Bone marrow (tissue), 2 donors: ENCODE data around the gene ADCY2.

ENCODE experiments used
- DNase-seq, 2 donors: peaks; one replicate each; lab custom pipeline; 2025; lab: John Stamatoyannopoulos, UW

ADCY2 gene

GRCh38 chr5:7745882-7746610, 350.1 kb downstream of the ADCY2 start:
- peak in 1 of 2 donors; percentile 11 for DNase-seq

- no peak for DNase-seq
Measured at GRCh38 chr5:7747728-7748127, 351.8 kb downstream of the ADCY2 start.

GRCh38 chr5:7749626-7750025, 353.7 kb downstream of the ADCY2 start:
- no peak for DNase-seq

GRCh38 chr5:7751874-7752273, 355.9 kb downstream of the ADCY2 start:
- no peak for DNase-seq

- no peak for DNase-seq
Measured at GRCh38 chr5:7753181-7753580, 357.2 kb downstream of the ADCY2 start.

- DNase-seq: peak in 1 of 2 donors; percentile 48
Measured at GRCh38 chr5:7753596-7753995, 357.7 kb downstream of the ADCY2 start.

GRCh38 chr5:7754490-7754889, 358.6 kb downstream of the ADCY2 start:
- DNase-seq: no peak

GRCh38 chr5:7754997-7755596, 359.2 kb downstream of the ADCY2 start:
- DNase-seq: no peak

- DNase-seq: no peak
Measured at GRCh38 chr5:7755958-7756357, 360.0 kb downstream of the ADCY2 start.

GRCh38 chr5:7756453-7756852, 360.5 kb downstream of the ADCY2 start:
- DNase-seq: peak in 1 of 2 donors; percentile 38

- DNase-seq: no peak
Measured at GRCh38 chr5:7759257-7759871, 363.4 kb downstream of the ADCY2 start.

- no peak for DNase-seq
Measured at GRCh38 chr5:7759951-7760580, 364.1 kb downstream of the ADCY2 start.

- DNase-seq: no peak
Measured at GRCh38 chr5:7762267-7762666, 366.3 kb downstream of the ADCY2 start.

- DNase-seq: no peak
Measured at GRCh38 chr5:7763621-7764072, 367.7 kb downstream of the ADCY2 start.

GRCh38 chr5:7764452-7764851, 368.5 kb downstream of the ADCY2 start:
- no peak for DNase-seq

GRCh38 chr5:7770436-7770835, 374.5 kb downstream of the ADCY2 start:
- no peak for DNase-seq

- no peak for DNase-seq
Measured at GRCh38 chr5:7772141-7772540, 376.2 kb downstream of the ADCY2 start.

GRCh38 chr5:7773178-7773577, 377.2 kb downstream of the ADCY2 start:
- DNase-seq: no peak

- no peak for DNase-seq
Measured at GRCh38 chr5:7776442-7776841, 380.5 kb downstream of the ADCY2 start.

- DNase-seq: no peak
Measured at GRCh38 chr5:7779019-7780005, 383.4 kb downstream of the ADCY2 start.

GRCh38 chr5:7781899-7782298, 386.0 kb downstream of the ADCY2 start:
- DNase-seq: no peak
